Glomerular endothelial cell (primary cell): ENCODE data around the gene AKR7A3. TPM values are rescaled to one million over a fixed set of nuclear protein-coding genes. Genes with fewer than 3 reads are reported as not detected.
"Not testable (repeated sequence)": the region's sequence is repeated elsewhere in the genome, so short reads cannot be mapped to it uniquely, and the experiment has no call there.

Source experiments
- DNase-seq: peaks from one replicate; pipeline ENCODE4 v3.0.0-alpha.2; 2011; ENCODE audit warnings: low read depth, low spot score; ENCODE audit errors: extremely low read depth
- total RNA-seq: library from RNA; depleted of rRNA; stranded (reverse); fragments of >200 nt; gene quantifications from 2 replicates; pipeline ENCODE4 v1.2.3, GENCODE V29; 2015

AKR7A3 gene
- total RNA-seq, 1 donor from 2014 or later, result 0.88 TPM

DNA sequence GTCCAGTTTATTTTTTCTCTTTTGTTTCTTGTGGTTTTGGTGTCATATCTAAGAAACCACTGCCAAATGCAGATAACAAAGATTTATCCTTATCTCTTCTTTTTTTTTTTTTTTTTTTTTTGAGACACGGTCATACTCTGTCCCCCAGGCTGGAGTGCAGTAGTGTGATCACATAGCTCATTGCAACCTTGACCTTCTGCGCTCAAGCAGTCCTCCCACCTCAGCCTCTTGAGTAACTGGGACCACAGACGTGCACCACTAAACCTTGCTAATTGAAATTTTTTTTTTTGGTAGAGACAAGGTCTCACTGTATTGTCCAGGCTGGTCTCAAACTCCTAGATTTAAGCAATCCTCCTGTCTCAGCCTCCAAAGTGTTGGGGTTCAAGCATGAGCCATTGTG, 32.5 kb upstream of the AKR7A3 start:
- no peak for DNase-seq

DNA sequence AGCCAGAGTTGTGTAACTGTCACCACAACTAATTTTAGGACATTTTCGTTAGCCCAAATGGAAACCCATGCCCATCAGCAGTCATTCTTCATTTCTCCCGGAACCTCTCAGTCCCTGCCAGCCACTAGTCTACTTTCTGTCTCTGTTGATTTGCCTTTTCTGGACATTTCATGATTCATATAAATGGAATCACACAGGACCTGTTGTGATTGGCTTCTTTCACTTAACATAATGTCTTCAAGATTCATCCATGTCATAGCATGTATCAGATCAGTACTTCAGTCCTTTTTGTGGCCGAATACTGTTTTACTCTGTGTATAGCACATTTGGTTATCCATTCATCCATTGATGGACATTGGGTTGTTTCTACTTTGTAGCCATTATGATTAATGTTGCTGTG, 30.6 kb upstream of the AKR7A3 start:
- DNase-seq, result no peak

DNA sequence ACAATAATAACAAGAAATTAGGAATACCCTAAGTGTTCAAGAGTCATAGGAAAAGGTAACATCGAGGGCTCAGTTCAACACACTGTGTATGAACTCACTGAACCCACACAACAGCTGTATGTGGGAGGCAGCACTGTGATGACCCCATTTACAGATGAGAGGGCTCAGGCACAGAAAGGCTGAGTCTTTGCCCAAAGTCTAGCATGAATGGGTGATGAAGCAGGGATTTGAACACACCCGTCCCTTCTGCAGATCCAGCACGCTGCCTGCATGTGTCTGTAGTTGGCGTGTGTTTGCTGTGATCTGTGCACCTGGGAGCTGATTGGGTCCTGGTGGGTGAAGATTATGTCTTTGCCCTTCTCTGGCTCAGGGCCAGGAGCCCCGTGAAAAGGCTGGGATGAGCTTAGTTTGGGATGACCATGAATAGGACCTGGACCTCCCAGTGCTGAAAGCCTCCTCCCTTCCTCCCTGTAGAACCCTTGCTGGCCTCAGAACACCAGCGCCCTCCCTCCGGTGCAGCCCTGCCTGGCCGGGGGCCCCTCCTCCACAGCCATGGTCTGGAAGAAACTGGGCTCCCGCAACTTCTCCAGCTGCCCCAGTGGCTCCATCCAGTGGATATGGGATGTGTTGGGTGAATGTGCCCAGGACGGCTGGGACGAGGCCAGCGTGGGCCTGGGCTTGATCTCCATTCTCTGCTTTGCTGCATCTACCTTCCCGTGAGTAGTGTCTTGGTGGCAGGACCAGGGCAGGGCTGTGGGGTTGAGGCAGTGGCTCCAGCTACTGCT, 28.7 kb upstream of the AKR7A3 start:
- no peak for DNase-seq

DNA sequence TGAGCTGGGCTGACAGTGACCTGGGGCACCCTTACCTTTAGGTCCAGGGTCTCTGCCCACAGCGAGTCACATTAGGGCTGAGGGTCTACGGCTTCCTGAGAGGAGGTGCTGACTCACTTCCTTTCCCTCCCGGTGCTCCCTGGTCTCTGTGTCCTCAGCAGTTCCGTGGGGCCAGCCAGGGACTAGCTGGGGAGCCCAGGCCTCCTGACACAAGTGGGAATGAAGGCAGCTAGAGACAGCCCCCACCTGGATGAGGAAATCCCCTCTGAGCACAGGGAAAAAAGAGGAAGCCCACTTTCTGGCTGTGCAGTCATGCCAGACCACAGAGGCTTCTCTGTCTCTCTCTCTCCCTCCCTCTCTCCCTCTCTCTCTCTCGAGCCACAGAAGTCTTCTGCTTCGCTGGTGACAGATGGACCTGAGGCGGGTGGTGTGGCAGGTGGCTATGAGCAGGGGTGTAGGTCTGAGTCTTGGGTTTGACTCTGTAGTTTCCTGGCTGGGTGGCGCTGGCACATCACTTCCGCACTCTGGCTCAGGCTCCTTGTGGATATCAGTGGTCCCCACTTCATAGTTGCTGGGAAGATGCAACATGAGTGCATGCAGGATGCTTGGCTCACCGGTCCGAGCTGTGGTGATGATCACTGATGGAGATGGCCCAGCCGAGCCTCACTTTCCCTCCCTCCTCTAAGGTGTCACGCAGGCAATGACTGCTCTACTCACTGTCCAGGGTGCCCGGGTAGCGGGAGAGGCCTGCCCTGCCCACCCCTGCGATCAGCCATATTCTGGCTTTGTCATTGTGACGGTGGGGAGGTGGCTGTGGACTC, 27.0 kb upstream of the AKR7A3 start:
- no peak for DNase-seq

DNA sequence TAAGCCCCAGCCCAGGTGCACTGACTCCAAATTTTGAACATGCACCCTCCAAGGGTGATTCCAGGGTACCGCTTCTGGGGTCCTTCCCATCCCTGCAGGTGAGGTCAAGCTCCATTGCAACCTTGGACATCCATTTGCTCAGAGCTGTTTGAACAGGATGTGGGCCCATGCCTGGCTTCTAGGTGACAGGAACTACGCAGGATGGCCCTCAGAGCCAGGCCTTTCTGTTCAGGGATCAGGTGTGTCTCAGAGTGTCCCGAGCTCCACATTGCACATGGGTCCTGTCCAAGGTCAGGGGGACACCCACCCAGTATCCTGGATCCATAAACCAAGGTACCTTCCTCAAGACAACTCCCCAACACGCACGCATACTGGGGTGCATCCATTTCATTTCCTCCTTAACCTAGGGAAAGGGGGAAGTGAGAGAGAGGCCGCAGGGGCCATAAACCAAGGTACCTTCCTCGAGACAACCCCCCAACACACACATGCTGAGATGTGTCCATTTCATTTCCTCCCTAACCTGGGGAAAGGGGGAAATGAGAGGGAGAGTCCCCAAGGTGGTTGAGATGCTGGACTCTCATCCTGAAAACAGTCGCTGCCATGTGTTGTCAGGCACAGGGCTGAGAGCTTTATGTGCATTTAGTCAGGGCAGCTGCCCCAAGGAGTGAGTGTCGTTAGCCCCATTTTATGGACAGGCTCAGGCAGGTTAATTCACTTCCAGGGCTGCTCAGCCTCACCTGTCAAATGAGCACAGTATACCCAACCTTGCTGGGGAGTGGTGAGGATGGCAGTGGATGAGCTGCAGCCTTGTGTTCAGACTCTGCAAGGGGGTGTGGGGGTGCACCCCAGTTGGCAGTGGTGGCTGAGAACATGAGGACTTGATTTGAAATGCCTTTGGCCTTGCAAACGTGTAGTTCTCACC, 25.7 kb upstream of the AKR7A3 start:
- no peak for DNase-seq

DNA sequence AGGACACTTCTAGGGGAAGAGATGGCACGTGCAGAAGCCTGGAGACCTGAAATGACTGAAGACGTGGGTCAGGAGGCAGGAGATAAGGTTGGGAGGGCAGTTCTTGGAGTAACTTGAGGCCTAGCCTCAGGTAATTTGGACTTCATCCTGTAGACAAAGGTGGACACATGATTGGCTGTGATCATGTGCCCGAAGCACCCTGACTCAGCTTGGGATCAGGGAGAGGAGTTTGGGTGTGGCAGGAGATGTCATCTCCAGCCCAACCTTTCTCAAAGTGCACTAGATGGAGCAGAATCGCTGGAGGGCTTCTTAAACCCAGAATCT, 25.0 kb upstream of the AKR7A3 start:
- no peak for DNase-seq

DNA sequence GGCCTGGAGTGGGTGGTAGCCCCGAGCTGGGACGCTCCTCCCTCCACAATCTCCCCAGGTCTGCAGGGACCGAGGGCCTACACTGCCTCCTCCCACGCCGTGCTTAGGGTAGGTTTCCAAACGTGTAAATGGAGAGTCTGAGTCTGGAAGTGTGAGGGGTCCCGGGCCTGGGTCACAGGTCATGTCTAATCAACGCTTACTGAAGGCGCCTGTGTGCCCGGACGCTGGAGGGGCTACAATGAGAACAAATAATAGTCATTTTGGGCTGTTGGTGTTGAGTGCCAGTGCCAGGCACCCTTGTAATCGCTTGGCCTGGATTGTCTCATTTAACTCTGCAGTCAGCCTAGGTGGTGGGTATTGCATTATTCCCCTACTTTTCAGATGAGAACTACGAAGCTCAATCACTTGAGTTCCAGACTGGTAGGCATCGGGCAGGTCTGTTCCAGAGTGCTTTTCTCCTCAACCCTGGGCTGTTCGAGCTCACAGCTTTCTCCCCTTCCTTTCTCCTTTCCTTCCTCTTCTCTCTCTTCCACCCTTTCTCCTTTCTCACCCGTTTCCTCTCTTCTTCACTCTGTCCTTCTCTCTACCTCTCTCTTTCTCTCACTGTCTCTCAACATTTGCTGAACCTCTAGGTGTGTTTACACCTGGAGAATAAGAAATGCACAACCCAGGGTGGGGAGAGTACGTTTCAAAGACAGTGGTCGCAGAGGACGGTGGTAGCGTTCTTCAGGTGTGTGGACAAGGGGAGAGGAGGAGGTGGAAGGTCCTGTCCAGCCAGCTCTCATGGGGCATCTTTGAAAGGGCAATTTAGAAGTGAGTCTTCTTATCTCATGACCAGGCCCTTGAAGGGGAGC, 24.4 kb upstream of the AKR7A3 start:
- no peak for DNase-seq

DNA sequence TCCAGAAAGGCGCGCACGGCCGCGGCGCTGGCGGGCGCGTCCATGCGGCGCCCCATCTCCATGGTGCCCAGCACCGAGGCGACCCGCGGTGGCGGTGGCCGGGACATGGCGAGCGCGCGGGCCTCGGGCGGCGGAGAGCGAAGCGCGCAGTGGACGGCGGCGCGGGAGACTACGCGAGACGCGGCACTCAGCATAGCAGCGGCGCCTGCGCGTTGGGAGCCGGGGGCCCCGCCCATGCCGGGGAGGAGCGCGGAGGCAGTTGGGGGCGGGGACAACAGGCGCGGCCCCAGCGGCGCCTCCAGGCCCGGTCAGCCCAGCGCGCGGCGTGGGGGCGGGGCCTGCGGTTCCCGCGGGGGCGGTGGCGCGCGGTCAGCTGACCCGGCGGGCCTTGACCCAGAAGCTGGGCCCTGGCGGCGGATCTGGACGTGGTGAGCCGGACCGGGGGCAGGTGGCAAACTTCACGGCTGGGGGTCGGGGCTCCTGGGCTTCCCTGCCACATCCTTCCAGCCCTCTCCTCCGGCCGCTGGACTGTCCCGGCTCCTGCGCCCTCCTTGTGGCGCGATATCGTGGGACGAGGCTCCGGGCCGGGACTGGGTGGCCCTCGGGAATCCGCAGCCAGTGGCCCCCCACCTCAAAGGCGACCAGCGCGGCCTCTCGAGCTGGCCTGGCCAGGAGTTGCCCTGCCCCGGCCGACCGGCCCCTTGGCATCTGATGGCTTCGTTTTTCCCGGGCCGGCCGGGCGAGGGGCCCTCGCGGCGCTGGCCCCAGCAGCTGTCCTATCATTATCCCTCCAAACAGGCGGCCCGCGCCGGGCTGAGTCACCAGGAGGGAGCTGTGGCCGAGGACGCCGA, 23.6 kb upstream of the AKR7A3 start, which contains the start of the genes AKR7A2 and SLC66A1:
TSS of gene AKR7A2 (minus strand) at position 214 of the 851 bp plus-strand sequence. CDS start at position 194, 20 bp downstream.
TSS of gene SLC66A1 (plus strand) at position 396 of the 851 bp plus-strand sequence. CDS start 5,352 bp downstream, outside the sequence.
- DNase-seq, result no peak

DNA sequence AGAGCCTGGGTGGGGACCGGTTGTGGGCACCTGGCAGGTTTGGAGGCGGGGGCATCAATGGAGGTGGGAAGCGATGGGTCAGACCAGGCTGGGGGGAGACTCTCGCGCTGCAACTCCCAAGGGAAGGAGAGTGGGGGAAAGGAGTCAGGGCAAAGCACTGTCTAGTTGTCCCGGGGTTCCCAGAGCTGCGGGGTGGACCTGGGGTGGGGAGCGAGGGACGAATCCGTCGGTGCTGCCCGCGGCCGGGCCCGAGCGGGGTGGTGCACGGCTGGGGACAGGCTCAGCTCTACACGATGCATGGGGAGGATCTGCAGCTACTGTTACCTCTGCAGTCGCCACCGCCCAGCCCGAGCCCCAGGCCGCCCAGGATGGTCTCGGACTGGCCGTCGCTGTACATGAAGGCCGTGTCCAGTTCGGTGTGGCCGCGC, 22.9 kb upstream of the AKR7A3 start:
- no peak for DNase-seq

DNA sequence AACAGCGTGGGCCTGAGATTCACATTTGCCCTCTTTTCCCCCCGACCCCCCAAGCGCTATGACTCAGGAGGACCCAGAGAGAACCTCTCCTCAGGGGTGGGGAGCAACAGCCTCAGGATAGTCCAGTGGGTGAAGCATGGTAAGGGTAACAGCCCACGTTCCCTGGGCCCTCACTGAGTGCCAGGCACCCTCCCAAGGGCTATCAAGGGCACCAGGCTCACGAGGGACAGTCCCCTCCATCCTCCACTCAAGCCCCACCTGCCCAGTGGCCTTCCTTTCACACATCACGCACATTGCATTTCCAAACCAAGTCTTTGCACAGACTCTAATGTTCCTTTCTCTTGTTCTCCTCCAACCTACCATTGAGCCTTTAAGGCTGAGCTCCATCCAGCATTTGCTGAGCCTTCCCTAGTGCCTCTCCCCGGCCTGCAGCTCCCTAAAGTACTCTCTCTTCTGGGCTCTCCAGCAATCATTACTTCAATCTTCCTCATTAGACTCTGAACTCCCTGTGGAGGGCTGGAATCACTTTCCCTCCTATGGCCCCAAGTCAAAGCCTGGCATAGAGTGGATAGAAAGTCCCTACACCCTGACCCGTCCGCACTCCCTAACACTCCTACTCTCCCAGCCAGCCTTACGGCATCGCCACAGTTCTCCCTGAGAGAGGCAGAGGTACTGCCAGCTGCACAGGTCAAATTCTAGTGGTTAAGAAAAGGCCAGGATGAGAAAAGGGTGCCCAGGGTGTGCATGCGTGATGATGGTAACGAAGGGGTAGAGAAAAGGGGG, 22.3 kb upstream of the AKR7A3 start:
- no peak for DNase-seq

DNA sequence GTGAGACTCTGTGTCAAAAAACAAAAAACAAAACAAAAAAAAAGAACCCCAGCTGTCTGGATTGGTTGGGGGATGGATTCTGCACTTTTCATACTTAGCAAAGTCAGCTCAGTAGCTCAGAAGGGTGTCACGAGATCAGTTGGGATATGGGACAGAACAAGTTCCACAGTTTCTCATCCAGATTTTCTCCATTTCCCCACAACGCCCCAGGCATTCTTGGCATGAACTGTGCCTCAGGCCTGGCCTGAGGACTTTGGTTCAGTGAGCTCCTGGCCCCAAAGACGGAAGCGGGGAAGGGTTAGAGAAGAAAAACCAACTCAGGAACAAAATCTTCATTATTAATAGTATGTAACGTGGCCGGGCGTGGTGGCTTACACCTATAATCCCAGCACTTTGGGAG, 21.5 kb upstream of the AKR7A3 start:
- no peak for DNase-seq

DNA sequence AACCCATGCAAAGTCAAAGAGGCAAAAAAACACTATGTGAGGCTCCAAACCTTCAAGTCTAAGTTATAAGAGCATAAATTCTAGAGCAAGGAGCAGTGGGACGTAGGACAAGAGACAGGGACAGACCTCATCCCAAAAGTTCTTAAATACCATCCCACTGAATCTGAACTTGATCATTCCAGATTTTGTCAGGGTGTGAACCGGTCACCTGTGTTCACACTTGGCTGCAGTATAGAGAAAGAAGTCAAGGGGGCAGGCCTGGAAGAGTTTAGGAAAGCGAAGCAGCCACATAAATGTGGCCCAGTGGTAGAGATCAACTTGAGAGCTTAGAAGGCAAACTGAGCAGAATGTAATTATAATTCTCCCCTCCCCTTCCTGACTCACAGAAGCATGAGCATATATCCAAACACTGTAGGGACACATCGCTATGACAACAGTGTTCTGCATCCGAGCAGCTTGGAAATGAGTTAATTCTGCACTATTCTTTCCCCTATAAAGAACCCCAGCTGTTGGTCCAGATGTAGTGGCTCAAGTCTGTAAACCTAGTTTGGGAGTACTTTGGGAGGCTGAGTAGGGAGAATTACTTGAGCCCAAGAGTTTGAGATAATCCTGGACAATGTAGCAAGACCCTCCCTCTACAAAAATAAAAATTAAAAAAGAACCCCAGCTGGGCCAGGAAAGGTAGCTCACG, 20.7 kb upstream of the AKR7A3 start:
- no peak for DNase-seq

DNA sequence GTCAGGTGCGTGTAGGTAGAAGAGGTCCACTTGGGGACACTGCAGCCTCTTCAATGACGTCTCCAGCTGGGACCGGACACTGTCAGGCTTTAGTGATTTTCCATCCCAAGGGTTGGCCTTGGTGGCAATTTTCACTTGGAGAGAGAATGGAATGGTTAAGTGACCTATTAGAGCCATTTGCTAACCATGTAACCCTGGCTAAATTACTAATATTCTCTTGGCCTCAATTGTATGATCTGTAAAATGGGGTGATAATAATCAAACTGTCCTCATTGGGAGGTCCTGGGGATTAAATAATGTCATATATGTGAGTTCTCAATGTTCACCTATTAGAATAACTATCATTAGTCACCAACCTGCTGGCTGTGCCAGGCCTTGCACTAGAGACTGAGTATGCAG, 19.9 kb upstream of the AKR7A3 start:
- no peak for DNase-seq

DNA sequence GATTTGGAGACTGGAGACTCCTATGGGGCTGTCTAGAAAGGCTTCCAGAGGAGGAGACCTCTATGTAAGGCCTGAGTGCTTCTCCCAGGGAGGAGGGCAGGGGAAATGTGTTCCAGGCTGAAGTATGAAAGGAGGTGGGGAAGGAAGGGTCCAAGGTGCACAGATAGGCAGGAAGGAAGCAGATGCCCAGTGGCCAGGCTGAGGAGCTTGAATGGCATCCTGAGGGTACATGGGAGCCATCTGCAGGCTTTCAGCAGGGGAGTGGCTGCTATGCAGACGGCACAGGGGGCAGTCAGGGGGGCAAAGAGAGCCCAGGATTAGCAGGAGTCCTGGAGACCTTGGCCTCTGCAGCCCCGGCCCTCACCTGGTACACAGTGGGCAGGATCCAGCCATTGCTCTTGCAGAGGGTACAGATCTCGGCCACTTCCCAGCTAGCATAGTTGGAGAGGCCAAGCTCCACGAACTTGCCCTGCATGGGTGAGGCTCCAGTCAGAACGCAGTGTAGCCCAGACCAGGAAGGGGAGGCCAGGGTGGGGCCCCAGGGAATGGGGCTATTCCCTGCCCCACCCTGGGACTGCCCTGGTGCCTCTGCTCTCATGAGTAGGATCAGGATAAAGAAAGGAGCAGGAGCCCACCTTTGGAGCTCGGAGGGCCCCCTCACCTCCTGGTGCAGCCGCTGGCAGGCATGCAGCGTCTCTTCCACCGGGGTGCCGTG, 19.4 kb upstream of the AKR7A3 start:
- DNase-seq, result no peak

DNA sequence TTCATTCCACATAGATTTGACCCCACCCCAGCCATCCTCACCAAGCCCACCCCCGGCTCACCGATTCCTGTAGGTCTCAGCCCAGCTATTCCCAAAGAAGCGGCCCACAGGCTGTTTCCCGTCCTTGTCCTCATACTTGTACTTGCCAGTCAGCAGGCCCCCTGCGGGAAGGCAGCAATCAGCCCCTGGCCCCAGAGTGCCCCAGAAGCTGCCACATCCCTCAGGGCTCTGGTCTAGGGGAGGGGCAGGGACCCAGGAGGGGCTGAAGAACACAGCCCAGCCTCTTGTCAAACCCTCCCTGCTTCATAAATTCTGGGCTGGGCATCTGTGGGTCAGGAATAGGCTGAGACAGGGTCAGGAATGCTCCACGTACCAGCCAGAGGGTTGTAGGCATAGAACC, 18.4 kb upstream of the AKR7A3 start:
- DNase-seq, result no peak

DNA sequence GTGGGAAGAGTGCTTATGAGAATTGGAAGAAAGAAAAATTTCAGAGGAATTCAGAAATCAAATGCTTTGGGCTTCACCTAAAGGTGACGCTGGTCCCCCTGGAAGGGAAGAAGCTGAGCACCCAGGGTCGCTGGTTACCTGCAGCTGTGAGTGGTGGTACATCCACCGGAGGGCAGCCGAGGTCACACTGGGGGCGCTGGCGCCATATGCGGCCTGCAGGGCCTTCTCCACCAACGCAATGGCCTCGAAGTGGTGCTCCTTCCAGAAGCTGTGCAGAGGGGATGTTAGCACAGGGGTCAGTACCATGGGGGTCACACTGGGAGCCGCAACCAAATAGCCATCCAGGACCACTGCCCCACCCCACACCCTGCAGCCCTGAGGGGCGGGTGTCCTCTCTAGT, 17.3 kb upstream of the AKR7A3 start:
- no peak for DNase-seq

DNA sequence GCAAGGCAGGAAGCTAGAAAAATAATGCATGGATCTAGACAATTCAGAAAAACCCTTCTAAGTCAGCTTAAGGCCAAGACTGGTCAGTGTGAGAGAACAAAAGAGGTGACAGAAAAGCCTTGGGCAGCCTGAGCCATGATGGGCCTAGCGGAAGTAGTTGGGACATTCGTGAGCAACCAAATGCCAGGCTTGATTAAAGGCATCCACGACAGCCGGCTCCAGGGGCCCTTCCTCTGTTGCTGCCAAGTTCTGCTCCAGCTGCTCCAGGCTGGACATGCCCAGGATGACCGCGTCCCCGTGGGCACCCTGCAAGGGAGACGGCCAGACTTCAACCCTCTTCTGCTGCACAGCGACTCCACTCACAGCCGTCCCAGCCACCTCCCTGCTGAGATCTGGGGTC, 15.5 kb upstream of the AKR7A3 start:
- DNase-seq, result not testable (repeated sequence)
